ENCODE data around the gene BCAS3.

GRCh38 chr17:61088556-61088955 is 410.9 kb downstream of the BCAS3 start:
- no peak for TF ChIP-seq CTCF (conservative IDR thresholded peaks at IDR 0.05; ENCODE audit: low read depth, low read length)
- no peak for TF ChIP-seq EZH2 (IDR thresholded peaks at IDR 0.05; ENCODE audit: borderline replicate concordance, low read depth, low read length, poor library complexity, severe bottlenecking)

All from A673 (cell line).